Measurements from ENCODE around the gene EIF4E1B. TPM values are rescaled to one million over a fixed set of nuclear protein-coding genes. Genes with fewer than 3 reads are reported as not detected.

Gene EIF4E1B
- total RNA-seq, 2 donors from 2014 or later, result not detected

DNA sequence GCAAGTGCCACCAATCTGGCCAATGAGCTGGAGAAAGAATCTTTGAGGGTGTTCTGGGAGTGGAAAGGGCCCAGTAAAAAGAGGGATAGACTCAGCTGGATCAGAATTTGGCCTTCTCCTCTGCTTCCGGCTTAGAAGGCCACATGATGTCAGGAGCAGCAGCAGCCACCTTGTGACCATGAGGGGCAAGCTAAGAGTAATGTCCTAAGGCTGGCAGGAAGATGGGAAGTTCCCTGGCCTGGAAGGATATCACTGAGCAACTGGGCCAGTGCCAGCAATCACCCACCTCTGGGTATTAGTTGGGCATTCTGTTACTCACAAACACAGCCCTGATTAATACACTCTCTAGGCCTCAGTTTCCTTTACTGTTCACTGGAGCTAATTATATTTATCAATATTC is 61.0 kb downstream of the EIF4E1B start:
- no peak overlapping the region for H3K4me3 ChIP-seq
- no peaks in the 10 kb centered on the region for H3K27me3 ChIP-seq (replicated peaks; ENCODE audit: insufficient read depth)
- no peak for TF ChIP-seq CTCF (IDR thresholded peaks at IDR 0.05)
- no peak for ATAC-seq (ENCODE audit: insufficient number of reproducible peaks, low FRiP score, low read depth)
- no peaks in the 10 kb centered on the region for H3K36me3 ChIP-seq
- no peak overlapping the region for H3K27ac ChIP-seq
- no peaks in the 10 kb centered on the region for H3K4me1 ChIP-seq (ENCODE audit: control insufficient read depth in 1 of 2, low read depth in 2 of 2)
- no peaks in the 10 kb centered on the region for H3K9me3 ChIP-seq
- DNase-seq (ENCODE audit: low spot score), result no peak

DNA sequence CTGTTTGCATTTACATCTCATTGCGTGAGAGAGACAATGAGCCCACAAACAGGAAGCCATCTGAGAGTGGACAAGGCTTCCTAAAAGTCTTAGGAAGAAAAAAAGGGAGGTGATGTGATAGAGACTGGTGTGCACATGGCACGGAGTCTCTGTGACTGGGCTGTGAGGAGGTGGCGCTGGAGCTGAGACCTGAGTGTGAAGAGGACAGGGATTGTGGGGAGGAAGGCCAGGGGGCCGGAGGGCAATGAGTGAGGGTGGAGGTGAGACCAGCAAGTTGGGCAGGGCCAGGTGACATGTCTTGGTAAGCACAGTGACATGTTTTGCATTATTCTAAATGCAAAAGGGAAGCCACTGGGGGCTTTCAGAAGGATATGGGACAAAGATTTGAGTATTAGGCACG is 61.9 kb downstream of the EIF4E1B start:
- H3K36me3 ChIP-seq, result no peaks in the 10 kb centered on the region
- H3K4me3 ChIP-seq, result no peak overlapping the region
- H3K27ac ChIP-seq, result no peak overlapping the region
- DNase-seq (ENCODE audit: low spot score) (no peak), ATAC-seq (ENCODE audit: insufficient number of reproducible peaks, low FRiP score, low read depth) (no peak)
- no peak for TF ChIP-seq CTCF (IDR thresholded peaks at IDR 0.05)
- H3K9me3 ChIP-seq, result no peaks in the 10 kb centered on the region
- H3K4me1 ChIP-seq (ENCODE audit: control insufficient read depth in 1 of 2, low read depth in 2 of 2), result no peaks in the 10 kb centered on the region
- H3K27me3 ChIP-seq (replicated peaks; ENCODE audit: insufficient read depth), result no peaks in the 10 kb centered on the region

DNA sequence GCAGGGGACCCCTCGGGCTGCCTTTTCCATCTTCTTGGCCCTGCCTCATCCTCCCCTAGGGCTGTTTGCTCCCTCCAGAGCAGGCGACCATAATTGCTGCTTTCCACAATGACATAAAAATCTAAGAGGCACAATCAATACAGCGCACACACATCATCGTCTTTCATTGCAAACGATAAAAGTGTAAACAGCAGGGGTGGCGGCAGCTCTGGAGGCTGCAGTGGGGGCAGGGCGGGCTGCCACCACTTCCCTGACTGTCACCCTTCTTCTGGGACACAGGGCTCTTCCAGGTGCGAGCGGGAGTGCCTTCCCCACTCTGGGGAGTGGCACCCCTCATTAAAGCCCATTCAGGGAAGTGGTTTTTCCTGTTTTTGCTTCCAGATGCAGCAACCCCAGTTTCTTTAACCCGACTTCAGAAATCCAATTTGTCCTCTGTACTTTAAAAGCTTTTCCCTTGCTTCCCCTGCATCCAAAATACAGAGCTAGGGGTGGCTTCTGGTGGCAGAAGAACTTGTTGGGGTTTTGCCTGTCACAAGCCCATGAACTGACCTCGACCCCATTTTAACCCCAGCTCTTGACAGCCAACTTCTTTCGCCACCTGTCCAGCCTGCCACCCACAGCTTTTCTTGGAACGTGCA is 62.5 kb downstream of the EIF4E1B start:
- no peak for DNase-seq (ENCODE audit: low spot score)
- Histone ChIP-seq H3K36me3 (no peaks in the 10 kb centered on the region), H3K9me3 (no peaks in the 10 kb centered on the region), H3K4me1 (ENCODE audit: control insufficient read depth in 1 of 2, low read depth in 2 of 2) (no peaks in the 10 kb centered on the region), H3K4me3 (no peak overlapping the region), H3K27ac (no peak overlapping the region), H3K27me3 (replicated peaks; ENCODE audit: insufficient read depth) (no peaks in the 10 kb centered on the region)
- TF ChIP-seq CTCF (IDR thresholded peaks at IDR 0.05), result no peak
- ATAC-seq (ENCODE audit: insufficient number of reproducible peaks, low FRiP score, low read depth), result no peak

- Histone ChIP-seq H3K36me3 (no peaks in the 10 kb centered on the region), H3K9me3 (no peaks in the 10 kb centered on the region), H3K4me1 (ENCODE audit: control insufficient read depth in 1 of 2, low read depth in 2 of 2) (no peaks in the 10 kb centered on the region), H3K4me3 (no peak overlapping the region), H3K27me3 (replicated peaks; ENCODE audit: insufficient read depth) (no peaks in the 10 kb centered on the region), H3K27ac (no peak overlapping the region)
- no peak for TF ChIP-seq CTCF (IDR thresholded peaks at IDR 0.05)
- ATAC-seq (ENCODE audit: insufficient number of reproducible peaks, low FRiP score, low read depth) (no peak), DNase-seq (ENCODE audit: low spot score) (no peak)
Observed at GRCh38 chr5:176693477-176693851, 63.0 kb downstream of the EIF4E1B start.

DNA sequence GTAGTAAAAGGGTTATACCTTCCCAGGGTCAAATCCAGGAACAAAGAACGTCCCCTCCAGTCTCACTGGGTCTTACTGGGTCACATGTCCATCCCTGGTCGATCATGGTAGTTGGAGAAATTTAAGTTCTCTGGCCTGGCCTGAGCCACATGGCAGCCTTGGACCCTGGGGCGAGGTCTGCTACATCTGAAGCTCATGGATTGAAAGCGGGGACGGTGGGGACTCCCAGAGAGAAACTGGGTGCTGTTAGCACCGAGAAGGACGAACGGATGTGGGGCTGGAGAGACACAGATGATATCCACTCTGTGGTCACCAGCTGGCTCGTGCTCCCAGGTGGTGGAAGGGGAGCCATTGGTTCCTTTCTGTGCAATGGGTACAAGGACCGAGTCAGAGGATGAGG is 63.7 kb downstream of the EIF4E1B start:
- DNase-seq (ENCODE audit: low spot score), result no peak

More for the DNA sequence above, 63.7 kb downstream of the EIF4E1B start:
- ATAC-seq (ENCODE audit: insufficient number of reproducible peaks, low FRiP score, low read depth), result no peak
- Histone ChIP-seq H3K9me3 (no peaks in the 10 kb centered on the region), H3K27me3 (replicated peaks; ENCODE audit: insufficient read depth) (no peaks in the 10 kb centered on the region), H3K27ac (no peak overlapping the region), H3K4me3 (no peak overlapping the region), H3K36me3 (no peaks in the 10 kb centered on the region), H3K4me1 (ENCODE audit: control insufficient read depth in 1 of 2, low read depth in 2 of 2) (no peaks in the 10 kb centered on the region)
- TF ChIP-seq CTCF (IDR thresholded peaks at IDR 0.05), result no peak
